GM18907 (cell line): ENCODE data around the gene OSBPL5.

Experiments used
- ATAC-seq: cut with Tn5 transposase; IDR thresholded peaks from one replicate; pipeline ENCODE4 v1.9.1; 2021; ENCODE audit warnings: mild to moderate bottlenecking, moderate library complexity; ENCODE audit not compliant: unreplicated experiment

OSBPL5 gene

DNA sequence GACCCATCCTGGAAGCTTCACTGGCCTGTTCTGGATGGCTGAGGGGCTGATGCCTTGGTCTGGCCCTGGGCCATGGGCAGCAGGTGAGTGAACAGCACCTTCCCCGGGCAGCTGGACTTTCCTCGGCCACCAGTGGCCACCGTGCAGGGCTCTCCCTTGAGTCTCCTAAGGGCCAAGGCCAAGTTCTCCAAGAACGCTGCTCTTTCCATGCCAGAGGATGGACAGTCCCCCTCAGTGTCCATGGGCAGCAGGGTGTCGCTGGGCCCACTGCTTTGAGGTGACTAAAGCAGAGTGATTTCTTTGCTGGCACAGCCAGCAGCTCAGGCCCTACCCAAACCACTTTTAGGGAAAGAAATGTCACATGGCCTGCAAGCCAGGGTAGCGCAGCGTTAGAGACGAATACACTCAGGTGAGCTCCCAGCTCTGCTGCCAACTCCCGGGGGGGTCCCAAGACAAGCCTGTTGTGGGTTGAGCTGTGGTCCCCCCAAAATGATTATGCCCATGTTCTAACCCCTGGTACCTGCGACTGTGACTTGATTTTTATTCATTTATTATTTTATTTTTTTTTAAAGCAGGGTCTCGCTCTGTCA lies 104.6 kb downstream of the OSBPL5 start:
- ATAC-seq: no peak

DNA sequence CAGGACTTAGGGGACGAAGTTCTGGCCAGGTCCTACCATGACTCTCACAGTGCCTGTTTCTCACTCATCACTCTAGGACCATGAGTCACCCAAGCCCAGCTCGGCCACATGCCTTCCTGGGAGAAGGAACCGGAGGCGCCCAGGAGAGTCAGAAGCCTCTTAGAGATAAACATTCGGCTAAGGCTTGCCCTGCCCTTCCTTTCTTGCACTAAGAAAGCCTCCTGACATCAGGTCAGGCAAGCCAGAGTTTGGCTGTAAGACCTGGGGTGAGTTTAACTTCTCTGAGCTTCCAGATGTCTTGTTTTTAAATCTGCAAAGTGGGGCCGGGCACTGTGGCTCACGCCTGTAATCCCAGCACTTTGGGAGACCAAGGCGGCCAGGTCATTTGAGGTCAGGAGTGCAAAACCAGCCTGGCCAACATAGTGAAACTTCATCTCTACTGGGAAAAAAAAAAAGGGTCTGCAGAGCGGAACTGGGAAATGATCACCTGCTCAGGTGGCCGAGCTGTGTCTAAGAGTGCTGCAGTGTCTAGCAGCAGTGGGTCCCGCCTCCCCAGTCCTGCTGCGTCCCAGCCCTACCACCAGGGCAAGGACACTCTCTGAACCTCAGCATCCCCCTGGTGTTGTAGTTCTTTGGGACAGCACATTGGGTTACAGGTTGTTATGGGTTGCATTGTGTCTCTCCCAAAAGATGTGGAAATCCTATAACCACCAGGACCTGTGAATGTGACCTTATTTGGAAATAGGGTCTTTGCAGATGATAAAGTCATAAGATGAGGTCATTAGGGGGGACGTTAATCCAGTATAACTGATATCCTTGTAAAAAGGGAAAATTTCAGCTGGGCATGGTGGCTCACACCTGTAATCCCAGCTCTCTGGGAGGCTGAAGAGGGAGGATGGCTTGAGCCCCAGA lies 106.1 kb downstream of the OSBPL5 start:
- no peak for ATAC-seq

DNA sequence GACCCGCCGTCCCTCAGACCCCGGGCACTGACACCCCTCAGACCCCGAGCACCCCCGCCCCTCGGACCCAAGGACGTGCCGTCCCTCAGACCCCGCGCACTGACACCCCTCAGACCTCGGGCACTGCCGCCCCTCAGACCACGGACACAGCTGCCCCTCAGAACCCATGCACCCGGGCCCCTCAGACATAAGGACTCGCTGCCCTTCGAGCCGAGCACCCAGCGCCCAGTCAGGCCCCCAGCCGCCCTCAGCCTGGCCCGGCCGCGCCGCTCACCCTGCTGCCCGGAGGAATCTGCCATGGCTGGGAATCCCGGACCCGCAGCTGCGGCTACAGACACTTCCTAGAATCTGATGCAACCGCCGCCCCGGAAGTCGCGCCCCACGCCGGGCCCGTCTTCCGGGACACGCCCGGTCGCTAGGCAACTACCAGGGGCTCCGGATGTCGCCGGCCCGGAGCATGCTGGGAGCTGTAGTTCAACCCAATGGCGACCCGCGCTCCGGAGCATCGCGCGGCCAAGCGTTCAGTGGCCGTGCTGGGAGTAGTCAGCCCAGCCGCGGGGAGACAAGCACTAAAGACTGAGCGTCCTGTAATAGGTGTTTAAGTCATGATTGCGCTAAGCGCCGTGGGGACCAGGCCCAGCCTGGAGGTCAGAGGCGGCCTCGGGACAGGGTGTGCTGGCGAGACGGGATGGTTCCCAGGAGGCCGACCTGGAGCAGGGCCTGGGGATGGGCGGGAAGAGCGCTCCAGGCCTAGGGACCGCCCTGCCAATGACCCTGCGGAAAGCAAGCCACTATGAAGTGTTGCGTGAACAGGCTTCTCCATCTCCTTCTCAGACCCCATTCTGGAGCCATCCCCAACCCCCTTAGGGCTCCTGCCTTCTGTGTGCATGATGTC lies 107.8 kb downstream of the OSBPL5 start, which contains the start of gene CARS1:
TSS of gene CARS1 (minus strand) at position 355 of the 895 bp plus-strand sequence. CDS start at position 299, 56 bp downstream.
- ATAC-seq: peak; percentile 93

- no peak for ATAC-seq
Observed at GRCh38 chr11:3056296-3057068, 108.6 kb downstream of the OSBPL5 start.

DNA sequence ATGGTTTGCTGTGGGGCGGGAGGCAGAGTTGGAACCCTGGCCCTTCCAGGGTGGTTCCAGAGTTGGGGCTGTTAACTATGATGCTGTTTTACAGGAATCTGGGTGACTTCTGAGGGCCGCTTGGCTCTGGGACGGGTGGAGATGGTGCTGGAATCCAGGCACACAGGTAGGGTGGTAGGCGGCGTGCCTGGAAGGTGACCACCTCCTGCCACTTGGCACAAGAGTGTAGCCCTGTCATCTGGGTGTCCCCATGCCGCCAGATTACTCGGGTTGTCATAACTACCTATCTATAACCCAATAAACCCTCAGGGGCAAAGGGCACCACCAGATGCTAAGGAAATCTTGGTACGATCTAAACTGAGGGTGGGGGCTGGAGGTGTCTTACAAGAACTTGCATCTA lies 109.2 kb downstream of the OSBPL5 start:
- no peak for ATAC-seq

- no peak for ATAC-seq
Observed at GRCh38 chr11:3052567-3052966, 112.5 kb downstream of the OSBPL5 start.

- ATAC-seq: no peak
Observed at GRCh38 chr11:3052109-3052479, 113.0 kb downstream of the OSBPL5 start.

DNA sequence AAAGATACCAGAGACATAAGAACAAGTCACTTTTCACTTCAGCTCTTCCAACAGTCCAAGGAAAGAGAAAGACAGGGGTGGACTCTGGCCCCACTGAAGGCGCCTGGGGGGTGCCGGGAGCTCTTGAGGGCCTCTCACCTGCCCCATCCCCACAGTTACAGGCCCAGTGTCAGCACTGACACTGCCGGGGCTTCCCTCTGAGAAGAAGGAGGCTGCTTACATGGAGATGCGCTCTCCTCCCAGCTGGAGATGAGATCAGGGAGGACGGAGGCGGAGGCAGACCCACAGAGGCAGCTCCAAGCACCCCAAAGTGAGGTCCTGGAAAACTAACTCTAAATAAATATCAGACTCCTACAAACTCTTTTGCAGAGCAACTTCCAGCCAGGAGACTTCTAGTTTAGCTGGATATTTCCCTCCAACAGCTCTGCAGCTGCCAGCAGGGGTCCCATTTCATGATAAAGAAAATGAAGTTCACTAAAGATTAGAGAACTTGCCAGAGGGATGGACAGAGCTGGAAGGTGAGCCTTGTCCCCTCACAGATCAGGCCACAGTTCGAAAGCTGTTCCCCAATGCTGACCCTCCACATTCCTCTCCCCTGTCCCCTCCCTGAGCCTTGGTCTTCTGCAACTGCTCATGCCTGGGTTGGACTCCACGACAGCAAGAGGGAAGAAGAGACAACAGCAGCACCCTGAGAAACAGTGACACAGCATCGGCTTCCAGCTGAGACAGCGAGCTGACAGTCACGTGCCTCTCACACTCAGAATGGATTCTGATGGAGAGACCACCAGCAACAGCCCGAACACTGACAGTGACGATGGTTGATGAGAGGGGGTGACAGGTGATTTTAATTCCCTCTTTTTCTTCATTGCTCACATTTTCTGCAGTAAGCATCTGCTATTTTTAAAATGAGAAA lies 113.7 kb downstream of the OSBPL5 start:
- no peak for ATAC-seq

- peak; percentile 1 for ATAC-seq
Observed at GRCh38 chr11:3050386-3051195, 114.5 kb downstream of the OSBPL5 start.

DNA sequence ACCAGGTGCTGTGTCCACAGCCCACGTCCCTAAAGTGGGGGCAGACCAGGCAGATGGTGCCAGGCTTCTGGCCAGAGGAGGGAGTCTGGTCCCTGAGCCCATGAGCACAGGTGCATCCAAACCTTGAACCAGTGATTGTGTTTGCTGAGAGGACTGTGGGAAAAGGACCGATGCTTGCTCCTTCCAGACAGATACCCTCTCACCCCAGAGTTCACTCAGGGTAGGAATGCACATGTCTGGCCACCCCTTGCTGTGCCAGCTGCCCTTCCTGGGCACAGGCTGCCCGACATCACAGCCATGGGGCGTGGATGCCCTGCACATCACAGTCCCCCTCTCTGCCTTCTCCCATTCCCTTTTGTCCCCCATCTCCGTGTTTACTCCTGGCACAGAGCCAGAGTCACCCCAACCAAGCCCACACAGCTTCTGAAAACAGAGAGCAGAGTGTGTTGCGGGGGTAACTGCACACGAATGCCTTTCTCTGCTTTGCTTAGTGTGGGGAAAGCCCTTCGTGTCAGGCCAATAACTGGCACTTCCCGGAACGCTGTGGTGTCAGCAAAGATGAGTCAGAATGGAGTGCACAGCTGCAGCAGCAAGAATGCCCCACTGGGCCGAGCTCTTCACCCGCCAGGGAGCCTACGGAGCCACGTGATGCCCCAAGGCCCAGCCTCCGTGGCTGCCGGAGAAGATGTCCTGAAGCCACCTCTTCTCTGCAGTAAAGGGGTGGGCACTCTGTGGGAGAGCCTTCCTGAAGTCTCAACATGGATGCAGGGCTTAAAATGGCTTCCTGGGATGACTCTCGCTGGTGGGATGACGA lies 115.5 kb downstream of the OSBPL5 start:
- peak; percentile 91 for ATAC-seq

- no peak for ATAC-seq
Observed at GRCh38 chr11:3047637-3048036, 117.5 kb downstream of the OSBPL5 start.

GRCh38 chr11:3046641-3047040 lies 118.5 kb downstream of the OSBPL5 start:
- ATAC-seq: no peak

DNA sequence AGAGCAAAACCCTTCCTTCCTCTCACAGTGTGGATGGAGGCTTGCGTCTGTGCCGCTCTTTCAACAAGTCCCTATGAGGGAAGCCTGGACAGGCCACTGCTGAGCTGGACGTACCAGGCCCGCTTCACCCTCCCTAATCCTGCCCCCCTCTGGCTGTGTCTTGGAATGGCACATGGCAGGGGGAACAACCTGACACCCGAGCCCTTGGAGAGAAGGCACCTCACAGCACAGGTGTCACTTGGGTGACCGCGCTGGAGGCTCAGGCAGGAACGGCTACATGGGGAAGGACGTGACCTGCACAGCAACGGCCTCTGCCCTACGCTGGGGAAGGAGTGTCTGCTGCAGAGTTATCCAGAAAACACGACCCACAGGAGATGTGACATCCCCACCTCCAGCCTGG lies 118.9 kb downstream of the OSBPL5 start:
- ATAC-seq: no peak

- ATAC-seq: no peak
Observed at GRCh38 chr11:3044915-3045314, 120.2 kb downstream of the OSBPL5 start.

GRCh38 chr11:3044004-3044403 lies 121.1 kb downstream of the OSBPL5 start:
- ATAC-seq: no peak

GRCh38 chr11:3043315-3043871 lies 121.7 kb downstream of the OSBPL5 start:
- no peak for ATAC-seq

DNA sequence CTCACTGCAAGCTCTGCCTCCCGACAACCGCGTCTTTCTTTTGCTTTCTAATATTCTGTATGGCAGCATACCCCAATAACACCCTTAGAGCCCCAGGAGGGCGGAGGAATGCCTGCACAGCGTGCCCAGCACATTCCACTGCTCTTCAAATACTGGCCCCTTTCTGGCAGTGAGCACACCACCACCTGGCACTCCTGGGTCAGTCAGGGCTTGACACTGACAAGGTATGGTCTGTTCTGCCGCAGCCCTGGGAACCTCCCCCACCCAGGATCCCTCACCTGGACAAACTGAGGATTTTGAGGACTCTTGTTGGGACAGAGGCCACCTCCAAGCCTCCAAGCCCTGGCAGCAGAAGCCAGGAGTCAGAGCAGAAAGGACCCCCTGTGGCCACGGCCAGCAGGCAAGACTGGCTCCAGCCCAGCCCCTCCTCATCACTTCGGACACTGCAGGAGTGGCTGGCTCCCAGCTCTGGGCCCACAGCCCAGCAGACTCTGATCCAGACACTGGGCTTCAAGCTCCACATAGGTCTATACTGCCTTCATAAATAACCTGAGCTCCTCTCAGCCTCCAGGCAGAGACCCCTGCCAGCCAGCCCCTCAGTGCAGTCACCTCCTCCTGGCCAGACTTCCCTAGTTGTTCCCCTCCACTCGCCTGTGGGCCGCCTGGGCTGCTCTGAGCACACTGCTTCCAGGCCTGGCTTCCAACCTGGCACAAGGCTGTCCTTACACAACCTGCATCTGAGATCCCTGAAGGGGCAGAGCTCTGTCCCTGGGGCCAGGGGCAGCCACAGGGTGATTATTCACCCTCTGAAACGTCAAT lies 122.4 kb downstream of the OSBPL5 start:
- ATAC-seq: no peak
